K562 (cell line): Measurements from ENCODE around the gene MED29. TPM values are rescaled to one million over a fixed set of nuclear protein-coding genes. Genes with fewer than 3 reads are reported as not detected.

Experiments used
- ARNT ChIP-seq, 2 experiments: fragments of 450-650 bp; IDR thresholded peaks; 2 replicates each; pipeline ENCODE4 v1.6.1; 2016; ENCODE audit warnings: mild to moderate bottlenecking in 1 of 2
- BRD9 ChIP-seq: fragments of 450-650 bp; IDR thresholded peaks from 2 replicates; pipeline ENCODE4 v1.6.1; 2018; ENCODE audit warnings: low read depth; ENCODE audit not compliant: partially characterized antibody
- CBFA2T2 ChIP-seq: fragments of 450-650 bp; conservative IDR thresholded peaks from 2 replicates; pipeline ENCODE4 v1.6.1; 2017; ENCODE audit warnings: mild to moderate bottlenecking
- CBX2 ChIP-seq: fragments of 200-600 bp; sonication (generic); IDR thresholded peaks from one replicate; pipeline ENCODE4 v1.6.1; 2012; ENCODE audit warnings: mild to moderate bottlenecking, low read length, inconsistent platforms; ENCODE audit not compliant: insufficient read depth, poor library complexity, severe bottlenecking
- CC2D1A ChIP-seq: fragments of 450-650 bp; IDR thresholded peaks from 2 replicates; pipeline ENCODE4 v1.6.1; 2017; ENCODE audit warnings: mild to moderate bottlenecking
- CREBBP ChIP-seq: IDR thresholded peaks from one replicate; pipeline ENCODE4 v1.6.1; 2012; ENCODE audit warnings: low read depth, mild to moderate bottlenecking, control low read depth, inconsistent platforms, low read length
- ETS2 ChIP-seq: IDR thresholded peaks from 2 replicates; pipeline ENCODE4 v1.6.1; 2016; ENCODE audit warnings: borderline replicate concordance, missing genetic modification characterization, mild to moderate bottlenecking, moderate library complexity, missing compliant biosample characterization; ENCODE audit not compliant: poor library complexity, severe bottlenecking
- HDAC2 ChIP-seq: fragments of 450-650 bp; IDR thresholded peaks from 2 replicates; pipeline ENCODE4 v1.6.1; 2016; ENCODE audit warnings: mild to moderate bottlenecking
- HIVEP1 ChIP-seq: fragments of 250-450 bp; sonication (Bioruptor Pico); IDR thresholded peaks from 2 replicates; pipeline ENCODE4 v1.4.0; 2020; ENCODE audit warnings: mild to moderate bottlenecking
- ID3 ChIP-seq, 2 experiments: fragments of 250-450 bp in 1 of 2; fragments of 450-650 bp in 1 of 2; sonication (Bioruptor Pico) in 1 of 2; IDR thresholded peaks; 2 replicates each; pipeline versions ENCODE4 v1.6.1 to v1.8.0; 2016 to 2021; ENCODE audit warnings: mild to moderate bottlenecking in 2 of 2, moderate library complexity in 2 of 2, missing compliant biosample characterization in 1 of 2, missing genetic modification characterization in 1 of 2
- KLF1 ChIP-seq: fragments of 450-650 bp; IDR thresholded peaks from 2 replicates; pipeline ENCODE4 v1.6.1; 2016; ENCODE audit warnings: missing genetic modification characterization, missing compliant biosample characterization
- NFRKB ChIP-seq: fragments of 450-650 bp; IDR thresholded peaks from 2 replicates; pipeline ENCODE4 v1.6.1; 2016; ENCODE audit warnings: low read depth
- NR4A1 ChIP-seq, 2 experiments: fragments of 250-450 bp in 1 of 2; fragments of 450-650 bp in 1 of 2; sonication (Bioruptor Pico) in 1 of 2; IDR thresholded peaks; 2 replicates each; pipeline versions ENCODE4 v1.4.0 to v1.6.1; 2016 to 2020; ENCODE audit warnings: mild to moderate bottlenecking in 2 of 2, missing compliant biosample characterization in 1 of 2, missing genetic modification characterization in 1 of 2, moderate library complexity in 1 of 2
- PCBP1 ChIP-seq: fragments of 200-400 bp; formaldehyde crosslinking; IDR thresholded peaks from 2 replicates; pipeline ENCODE4 v1.6.1; 2018; ENCODE audit warnings: mild to moderate bottlenecking, low read depth, low read length; ENCODE audit not compliant: poor library complexity, severe bottlenecking
- POU5F1 ChIP-seq: fragments of 150-350 bp; IDR thresholded peaks from 2 replicates; pipeline ENCODE4 v1.6.1; 2014; ENCODE audit warnings: borderline replicate concordance, low read length, low read depth, mild to moderate bottlenecking; ENCODE audit not compliant: partially characterized antibody
- PTBP1 ChIP-seq: fragments of 200-400 bp; formaldehyde crosslinking; IDR thresholded peaks from 2 replicates; pipeline ENCODE4 v1.6.1; 2017; ENCODE audit warnings: low read depth, low read length
- SIN3B ChIP-seq: fragments of 450-650 bp; IDR thresholded peaks from 2 replicates; pipeline ENCODE4 v1.6.1; 2017; ENCODE audit warnings: low read depth, mild to moderate bottlenecking, moderate library complexity
- SRF ChIP-seq, 2 experiments: fragments of 250-450, 450-650 bp in 1 of 2; sonication (Bioruptor Pico) in 1 of 2; sonication (generic) in 1 of 2; formaldehyde crosslinking; IDR thresholded peaks; 2 replicates each; pipeline versions ENCODE4 v1.5.0 to v1.5.1; 2020 to 2022; ENCODE audit warnings: mild to moderate bottlenecking in 1 of 2, missing genetic modification reagents in 1 of 2
- TAF1 ChIP-seq: IDR thresholded peaks from 2 replicates; pipeline ENCODE4 v1.6.1; 2011; ENCODE audit warnings: mild to moderate bottlenecking, low read length, moderate library complexity; ENCODE audit not compliant: insufficient read depth, control insufficient read depth, severe bottlenecking; ENCODE audit errors: extremely low read depth
- THRB ChIP-seq: fragments of 450-650 bp; formaldehyde crosslinking; conservative IDR thresholded peaks from 2 replicates; pipeline ENCODE4 v1.4.0; 2022; ENCODE audit warnings: mild to moderate bottlenecking, missing genetic modification characterization
- TRIM24 ChIP-seq, 2 experiments: fragments of 450-650 bp; IDR thresholded peaks; 2 replicates each; pipeline ENCODE4 v1.6.1; 2016
- ZBTB34 ChIP-seq: fragments of 250-450 bp; sonication (Bioruptor Pico); IDR thresholded peaks from 2 replicates; pipeline ENCODE4 v1.8.0; 2021; ENCODE audit warnings: mild to moderate bottlenecking, moderate library complexity
- ZNF12 ChIP-seq: sonication (generic); formaldehyde crosslinking; IDR thresholded peaks from 2 replicates; pipeline ENCODE4 v1.4.0; 2020; ENCODE audit warnings: mild to moderate bottlenecking, missing genetic modification reagents
- ZNF263 ChIP-seq: sonication (generic); formaldehyde crosslinking; IDR thresholded peaks from 2 replicates; pipeline ENCODE4 v1.8.0; 2022; ENCODE audit warnings: mild to moderate bottlenecking, missing genetic modification reagents, borderline replicate concordance
- ZNF561 ChIP-seq: fragments of 450-650 bp; formaldehyde crosslinking; conservative IDR thresholded peaks from 2 replicates; pipeline ENCODE4 v1.4.0; 2020; ENCODE audit warnings: mild to moderate bottlenecking, moderate library complexity
- polyA plus RNA-seq, 8 experiments: library from polyadenylated mRNA; depleted of rRNA in 4 of 8; stranded (reverse) in 5 of 8; unstranded in 3 of 8; fragments of >200 nt; fragmentation: Nextera tagmentation in 2 of 8; fragmentation: Illumina TruSeq in 1 of 8; extraction: Ambion mirVana in 2 of 8; extraction: Trizol in 1 of 8; gene quantifications; 2 replicates each; pipeline versions ENCODE4 v1.2.1 to v1.2.3, GENCODE V29; 2011 to 2014; ENCODE audit warnings: inconsistent platforms in 1 of 8, missing spikeins in 1 of 8
- total RNA-seq, 7 experiments: library from RNA; depleted of rRNA in 6 of 7; stranded (reverse); fragments of >200 nt in 6 of 7; fragmentation: Illumina TruSeq in 2 of 7; extraction: Trizol in 2 of 7; gene quantifications; 2 replicates each; pipeline versions ENCODE4 v1.2.1 to v1.2.3, GENCODE V29; 2011 to 2021; ENCODE audit warnings: low replicate concordance in 1 of 7

MED29 gene
- total and polyA plus RNA-seq, 9 of the 15 experiments (the other 6 are each of a cell fraction or from before 2014, with no cell fraction given), result 1.8 to 22.6 (median 12.4) TPM

- TF ChIP-seq NR4A1 (CRISPR knock-in tag; IDR thresholded peaks at IDR 0.05) (0 out of 2 replicates have a peak, but pooled peaks have one; percentile 68), NR4A1 (tag; IDR thresholded peaks at IDR 0.05) (no peak), ID3 (CRISPR knock-in tag; IDR thresholded peaks at IDR 0.05) (no peak), ID3 (tag; IDR thresholded peaks at IDR 0.05) (peak; percentile 77), ZBTB34 (CRISPR knock-in tag) (no peak), SRF (CRISPR knock-in tag; IDR thresholded peaks at IDR 0.05) (peak in 1 of 2 experiments; percentile 98; a peak in 2 of 4 replicates), TAF1 (peak; percentile 52), HDAC2 (0 out of 2 replicates have a peak, but pooled peaks have one; percentile 30), POU5F1 (no peak), BRD9 (peak; percentile 71), ZNF561 (CRISPR knock-in tag) (0 out of 2 replicates have a peak, but pooled peaks have one; percentile 53), PCBP1 (peak; percentile 80), CBFA2T2 (peak; percentile 46), SIN3B (peak; percentile 57; the same call in 1 of the 2 replicates), ZNF12 (CRISPR knock-in tag) (no peak), CC2D1A (no peak), HIVEP1 (CRISPR knock-in tag) (no peak), ETS2 (tag) (peak; percentile 95), NFRKB (no peak), THRB (CRISPR knock-in tag) (0 out of 2 replicates have a peak, but pooled peaks have one; percentile 36), ZNF263 (CRISPR knock-in tag) (peak; percentile 56; the same call in 1 of the 2 replicates), KLF1 (tag) (peak; percentile 70), TRIM24 (IDR thresholded peaks at IDR 0.05) (peak in 1 of 2 experiments; percentile 75; a peak in 3 of 4 replicates), CBX2 (no peak), CREBBP (no peak), PTBP1 (peak; percentile 68; the same call in 1 of the 2 replicates), ARNT (IDR thresholded peaks at IDR 0.05) (peak; percentile 87 to 97)
Measured at GRCh38 chr19:39412100-39412866, 21.1 kb downstream of the MED29 start, which contains the start of gene PLEKHG2 (continued).
